Dedifferentiated amniotic fluid mesenchymal stem cell (primary cell): ENCODE data around the gene HOXA13.
A peak's percentile ranks its signal among the peaks of the same experiment; 100 is the strongest.

ENCODE experiments used
- DNase-seq: peaks from one replicate; pipeline ENCODE4 v3.0.0-alpha.2; 2016; ENCODE audit errors: extremely low spot score

HOXA13 gene

DNA sequence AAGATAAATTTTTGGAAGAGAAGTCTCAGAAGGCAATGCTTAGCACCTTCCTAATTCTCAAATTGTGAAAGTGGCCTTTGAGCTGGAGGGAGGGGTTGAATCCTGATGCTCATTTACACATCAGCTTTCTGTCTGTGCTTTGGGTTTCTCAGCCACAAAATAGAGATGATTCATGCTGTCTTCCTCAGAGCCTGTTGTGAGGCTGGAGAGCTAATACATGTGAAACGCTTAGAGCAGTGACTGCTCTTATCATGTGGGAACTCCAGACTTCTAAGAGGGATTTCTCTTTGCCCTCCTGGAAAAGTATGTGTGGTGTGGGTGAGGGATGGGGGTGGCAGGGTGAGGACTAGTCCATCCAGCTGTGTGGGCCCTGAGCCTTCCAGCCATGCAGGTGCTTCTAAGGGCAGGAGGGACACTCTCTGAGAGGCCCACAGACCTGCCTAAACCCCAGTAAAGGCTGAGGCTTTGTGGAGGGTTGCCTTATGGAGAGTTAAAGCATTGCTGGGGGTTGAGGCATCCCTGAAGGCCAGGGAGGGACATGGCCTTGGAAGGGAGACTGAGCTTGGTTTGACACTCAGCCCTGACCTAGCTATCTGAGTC, 37.9 kb upstream of the HOXA13 start:
- DNase-seq = no peak

DNA sequence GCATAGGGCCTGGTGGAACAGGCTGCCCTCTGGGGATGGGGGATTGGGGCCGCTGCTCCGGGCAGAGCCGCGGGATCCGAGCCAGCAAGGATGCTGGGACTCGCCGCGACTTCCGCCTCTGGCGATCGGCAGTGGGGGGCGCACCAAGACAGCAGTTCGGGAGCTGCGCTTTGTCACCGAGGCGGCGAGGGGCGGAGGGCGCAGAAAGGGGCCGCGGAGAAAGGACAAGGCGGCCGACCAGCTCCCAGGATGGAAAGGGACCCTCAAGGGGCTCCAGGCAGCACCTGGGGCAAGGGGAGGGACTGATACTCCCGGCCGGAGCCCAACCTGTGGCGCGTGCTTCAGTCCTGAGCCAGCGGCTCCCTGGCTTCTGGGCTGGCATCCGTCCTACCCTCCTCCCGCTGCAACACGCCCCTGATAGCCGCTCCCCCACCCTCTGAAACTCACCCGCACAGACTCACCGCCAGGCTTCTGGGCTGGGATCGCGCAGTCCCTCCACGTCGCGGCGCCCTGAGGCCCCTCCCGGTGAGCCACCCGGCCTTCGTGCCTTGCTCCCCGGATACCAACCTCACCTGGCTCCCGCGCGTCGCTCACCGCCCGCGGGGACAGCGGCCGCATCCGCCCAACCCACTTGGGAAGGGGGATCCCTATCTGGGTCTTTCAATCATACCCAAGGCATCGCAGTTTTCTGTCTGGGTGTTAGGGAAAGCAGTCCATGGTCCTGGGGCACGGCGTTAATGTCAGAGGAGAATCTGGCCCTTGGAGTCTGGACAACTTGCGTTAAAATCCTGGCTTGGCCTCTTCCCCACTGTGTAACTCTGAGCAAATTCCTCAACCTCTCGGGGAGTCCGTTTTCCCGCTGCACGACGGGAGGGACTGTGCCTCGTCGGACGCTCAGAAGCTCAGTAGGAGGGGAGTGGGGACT, 35.8 kb upstream of the HOXA13 start:
- no peak for DNase-seq

DNA sequence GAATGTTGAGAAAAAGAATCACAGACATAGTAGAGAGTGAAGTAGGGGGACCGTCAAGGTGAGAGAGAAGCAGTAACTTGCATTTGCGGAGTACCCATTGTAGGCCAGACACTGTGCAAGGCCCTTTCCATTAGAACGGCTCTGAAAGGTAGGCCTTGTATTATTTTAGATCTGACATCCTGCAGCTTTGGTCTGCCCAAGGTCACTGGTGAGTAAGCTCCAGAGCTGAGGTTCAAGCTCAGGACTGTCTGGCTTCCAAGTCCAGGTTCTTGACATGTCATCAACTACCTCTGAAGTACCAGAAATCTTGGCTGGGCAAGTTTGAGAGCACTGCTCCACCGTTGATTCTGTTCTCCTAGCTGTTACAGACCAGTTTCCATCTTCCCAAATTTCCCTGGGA, 29.6 kb upstream of the HOXA13 start:
- no peak for DNase-seq

DNA sequence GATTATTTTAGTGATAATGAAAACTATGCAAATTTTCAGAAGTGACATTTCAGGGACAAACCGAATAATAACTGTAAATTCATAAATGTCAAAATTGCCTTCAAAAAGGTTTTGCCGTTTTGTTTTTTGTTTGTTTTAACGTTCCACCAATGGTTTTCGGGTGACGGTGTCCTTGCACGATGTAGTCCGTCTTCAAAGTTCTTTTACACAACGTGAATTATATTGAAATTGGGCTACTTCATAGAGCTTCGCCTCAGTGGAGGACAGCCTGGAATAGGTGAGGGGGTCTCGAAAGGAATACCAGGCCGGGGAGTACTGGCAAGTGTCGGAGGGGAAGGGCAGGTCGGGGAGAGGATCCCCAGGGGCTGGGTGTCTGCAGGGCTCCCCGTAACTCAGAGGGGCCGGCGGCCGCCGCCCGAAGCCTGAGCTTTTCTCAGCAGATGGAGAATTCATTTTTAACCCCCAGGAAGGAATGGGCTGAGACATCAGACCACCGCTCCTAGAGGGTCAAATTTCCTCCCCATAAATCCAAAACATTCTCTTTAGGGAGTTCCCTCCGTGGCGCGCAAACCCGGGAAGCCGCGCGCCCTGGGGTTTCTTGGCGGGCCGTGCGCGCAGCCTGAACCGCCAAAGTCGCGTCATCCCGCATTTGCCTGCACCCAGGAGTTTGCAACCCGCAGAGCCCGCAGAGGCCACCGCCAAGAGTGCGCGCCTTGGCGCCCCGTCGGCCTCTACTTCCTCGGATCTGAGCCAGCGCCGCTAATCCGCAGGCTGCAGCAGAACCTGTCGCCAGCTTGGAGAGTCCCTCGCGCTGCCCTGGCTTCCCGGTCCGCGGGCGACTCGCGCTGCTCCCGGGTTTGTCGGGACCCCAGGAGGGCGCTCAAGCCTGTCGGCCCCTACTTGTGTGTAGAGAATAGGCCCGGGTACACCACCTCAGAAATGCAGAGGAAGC, 25.4 kb upstream of the HOXA13 start:
- DNase-seq = no peak

DNA sequence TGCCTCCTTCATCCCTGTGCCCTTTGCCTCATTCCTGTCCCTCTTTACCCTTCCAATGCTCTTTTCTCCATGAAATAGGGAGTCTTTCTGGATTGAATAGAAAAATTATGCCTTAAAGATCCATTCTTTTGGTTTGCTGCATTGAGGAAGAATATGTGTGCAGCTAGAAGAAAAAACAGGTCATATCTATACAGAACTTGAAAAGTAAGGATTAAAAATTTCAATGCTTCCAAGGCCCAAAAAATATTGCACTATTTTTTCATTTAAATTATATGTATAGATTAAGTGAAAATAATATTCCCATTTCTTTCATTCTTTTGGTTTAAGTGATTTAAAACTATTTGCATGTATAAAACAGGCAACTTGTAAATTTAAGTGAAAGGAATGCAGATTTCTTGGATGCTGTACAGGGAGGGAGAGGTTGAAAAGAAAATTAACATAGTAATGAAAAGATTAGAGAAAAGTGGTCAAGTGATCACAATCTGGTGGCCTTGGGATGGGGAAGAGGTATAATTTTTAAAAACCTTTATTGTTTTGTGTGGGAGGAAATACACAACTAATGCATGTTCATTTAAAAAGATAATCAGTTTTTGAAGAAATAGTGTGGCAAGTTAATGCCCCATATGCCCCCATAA, 24.2 kb upstream of the HOXA13 start:
- no peak for DNase-seq

DNA sequence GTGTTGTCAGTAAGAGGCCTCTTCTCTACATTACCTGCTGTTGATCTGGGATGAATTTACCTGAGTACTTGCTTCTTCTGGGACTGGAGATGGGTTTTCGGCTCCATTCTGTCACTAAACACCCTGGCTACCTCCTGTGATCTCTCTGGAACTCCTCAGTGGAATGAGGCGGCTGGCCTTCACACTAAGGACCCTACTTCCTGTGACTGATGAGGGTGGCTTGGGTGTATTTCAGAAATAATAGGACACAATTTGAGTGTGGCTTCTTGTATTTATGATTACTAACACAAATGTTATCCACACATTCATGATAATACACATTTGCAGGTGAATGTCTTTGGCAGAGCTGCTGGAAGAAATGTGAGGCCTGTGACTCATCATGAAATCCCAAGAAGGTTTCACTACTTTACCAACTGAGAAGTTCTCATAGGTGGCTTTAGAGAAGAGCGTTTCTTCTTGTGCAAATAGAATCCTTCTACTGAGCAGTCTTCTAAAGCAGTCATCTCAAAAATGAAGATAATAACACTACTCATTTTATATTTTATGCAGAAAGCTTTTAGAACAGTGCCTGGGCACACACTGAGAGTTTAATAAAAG, 21.4 kb upstream of the HOXA13 start:
- no peak for DNase-seq

DNA sequence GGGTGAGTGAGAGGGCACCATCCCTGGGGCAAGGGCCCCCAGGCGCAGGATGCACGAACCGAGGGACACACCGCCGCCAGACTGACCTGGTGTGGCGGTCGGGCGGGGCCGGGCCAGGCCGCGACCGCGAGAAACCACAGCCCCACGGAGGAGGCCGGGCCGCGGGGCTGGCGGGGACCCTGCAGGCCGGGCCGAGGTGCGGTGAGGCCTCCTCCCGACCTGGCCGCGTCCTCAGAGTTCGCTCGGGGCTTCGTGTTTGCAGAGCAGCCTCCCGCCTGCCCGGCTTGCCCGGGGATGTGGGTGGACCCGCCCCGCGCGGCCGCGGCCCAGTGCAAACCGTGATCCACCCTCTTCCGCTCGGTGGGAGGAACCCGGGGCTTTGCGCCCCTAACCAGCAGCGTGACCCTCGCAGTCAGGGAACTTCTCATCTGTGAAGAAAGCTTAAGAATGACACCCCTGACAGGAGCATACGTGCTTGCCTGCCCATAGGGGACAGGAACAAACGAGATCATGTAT, 20.6 kb upstream of the HOXA13 start:
- no peak for DNase-seq

DNA sequence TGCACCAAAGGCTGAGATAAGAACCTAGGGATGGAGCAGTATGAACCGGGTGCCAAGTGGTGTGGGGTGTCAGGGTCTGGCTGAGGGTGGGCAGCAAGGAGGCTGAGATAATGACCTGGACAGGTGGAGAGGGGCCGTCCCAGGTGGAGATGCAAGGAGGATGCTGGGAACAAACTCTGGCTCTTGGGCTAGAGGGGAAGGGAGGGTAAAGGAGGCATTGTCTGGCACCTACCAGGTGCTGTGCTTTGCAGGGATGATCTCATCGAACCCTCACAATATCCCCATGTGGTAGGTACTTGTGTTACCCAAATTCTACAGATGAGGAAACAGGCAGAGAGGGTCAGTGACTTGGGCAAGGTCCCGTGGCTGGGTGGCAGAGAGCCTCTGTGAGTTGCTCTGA, 19.9 kb upstream of the HOXA13 start:
- DNase-seq = no peak

DNA sequence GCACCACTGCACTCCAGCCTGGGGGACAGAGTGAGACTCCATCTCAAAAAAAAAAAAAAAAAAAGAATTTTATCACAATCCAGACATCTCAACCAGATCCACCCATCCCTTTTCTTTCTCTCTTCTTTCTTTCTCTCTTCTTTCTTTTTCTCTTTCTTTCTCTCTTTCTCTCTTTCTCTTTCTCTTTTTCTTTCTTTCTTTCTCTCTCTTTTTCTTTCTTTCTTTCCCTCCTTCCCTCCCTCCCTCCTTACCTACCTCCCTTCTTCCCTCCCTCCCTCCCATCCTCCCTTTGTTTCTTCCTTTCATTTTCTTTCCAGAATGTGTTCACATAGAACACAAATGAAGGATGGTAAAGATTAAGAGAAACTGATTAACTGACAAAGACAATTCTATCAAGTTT, 18.1 kb upstream of the HOXA13 start:
- DNase-seq = no peak

DNA sequence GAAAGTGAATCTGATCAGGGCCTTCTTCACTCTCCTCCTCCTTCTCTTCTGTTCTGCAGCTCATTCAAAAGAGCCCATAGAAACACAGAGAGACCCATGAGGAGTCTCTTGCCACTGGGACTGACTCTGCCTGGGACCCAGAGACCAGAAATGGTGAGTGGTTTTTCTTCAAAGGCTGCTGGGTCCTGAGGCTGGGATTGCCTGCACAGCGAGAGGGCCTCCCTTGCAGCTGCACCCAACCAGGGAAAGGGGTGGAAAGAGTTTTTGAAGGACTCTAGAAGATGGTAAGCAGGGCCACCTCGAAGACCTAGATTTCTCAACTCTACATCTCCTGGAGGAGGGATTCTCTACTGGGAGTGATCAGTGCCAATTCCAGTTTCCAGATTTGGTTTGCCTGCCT, 15.5 kb upstream of the HOXA13 start:
- no peak for DNase-seq

DNA sequence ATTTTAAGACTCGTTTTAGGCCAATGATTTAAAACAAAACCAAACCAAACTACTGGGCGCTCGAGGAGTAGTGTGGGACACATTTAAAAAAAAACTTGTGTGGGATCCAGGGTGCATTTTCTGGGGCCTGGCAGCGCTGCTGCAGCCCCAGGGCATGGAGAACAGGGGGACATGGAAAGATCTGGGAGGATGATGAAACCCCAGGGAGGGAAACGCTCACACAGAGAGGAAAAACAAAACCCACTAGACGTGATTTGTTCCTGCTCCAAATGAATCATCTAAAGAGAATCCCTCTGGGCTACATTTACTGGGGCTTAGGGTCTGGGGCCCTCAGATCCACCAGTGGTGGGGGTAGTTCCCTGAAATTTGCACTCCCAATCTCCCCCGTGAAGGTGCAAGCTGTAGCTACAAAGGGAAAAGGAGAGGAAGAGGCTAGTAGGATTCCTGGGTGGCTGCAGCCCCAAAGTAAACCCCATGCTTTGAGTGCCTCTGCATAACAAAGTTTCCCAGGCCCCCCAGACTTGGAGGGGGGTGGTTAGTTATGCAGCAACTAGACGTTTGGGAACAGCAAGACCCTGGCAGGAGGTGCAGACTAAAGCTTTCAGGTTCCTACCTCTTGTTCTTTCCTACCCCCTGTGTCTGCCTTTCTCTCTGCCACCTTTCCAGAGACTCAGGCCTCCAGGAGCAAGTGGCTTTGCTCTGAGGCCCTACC, 14.5 kb upstream of the HOXA13 start:
- DNase-seq = no peak

DNA sequence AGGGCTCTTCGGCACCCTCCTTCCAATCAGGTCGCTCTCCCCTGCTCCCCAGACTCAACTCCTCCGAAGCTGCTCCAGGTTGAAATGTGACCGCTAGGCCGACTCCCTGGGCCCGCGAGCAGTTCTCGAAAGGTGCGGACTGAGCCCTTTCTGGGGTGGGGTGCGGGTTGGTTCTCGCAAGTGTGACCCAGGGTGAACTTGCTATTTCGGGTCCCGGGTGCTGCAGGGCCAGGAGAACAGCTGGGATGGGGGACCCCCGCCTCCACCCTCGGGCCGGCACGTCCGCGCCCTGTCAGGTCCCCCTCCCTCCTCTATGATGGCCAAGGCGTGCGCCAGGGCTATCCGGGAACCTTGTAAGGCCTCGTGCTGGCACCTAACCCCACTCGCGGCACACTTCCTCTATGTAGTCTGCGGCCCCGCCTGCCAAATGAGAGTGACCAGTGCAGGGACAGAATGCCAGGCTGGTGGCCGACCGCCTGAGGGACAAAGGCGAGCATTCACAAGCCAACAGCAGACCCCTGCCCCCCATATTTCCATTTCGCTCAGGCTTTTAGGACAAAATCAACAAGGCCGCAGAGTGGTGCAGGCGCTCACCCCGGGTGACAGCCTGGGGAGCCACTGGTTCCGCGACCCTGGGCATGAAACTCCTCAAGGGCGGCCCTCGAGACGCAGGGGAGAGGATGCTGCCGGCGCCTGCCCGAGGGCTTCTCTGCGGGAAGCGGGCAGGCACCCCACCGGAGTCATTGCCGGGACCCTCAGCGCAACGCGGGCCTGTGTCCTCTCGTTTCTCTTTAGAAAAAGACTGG, 13.7 kb upstream of the HOXA13 start:
- no peak for DNase-seq

DNA sequence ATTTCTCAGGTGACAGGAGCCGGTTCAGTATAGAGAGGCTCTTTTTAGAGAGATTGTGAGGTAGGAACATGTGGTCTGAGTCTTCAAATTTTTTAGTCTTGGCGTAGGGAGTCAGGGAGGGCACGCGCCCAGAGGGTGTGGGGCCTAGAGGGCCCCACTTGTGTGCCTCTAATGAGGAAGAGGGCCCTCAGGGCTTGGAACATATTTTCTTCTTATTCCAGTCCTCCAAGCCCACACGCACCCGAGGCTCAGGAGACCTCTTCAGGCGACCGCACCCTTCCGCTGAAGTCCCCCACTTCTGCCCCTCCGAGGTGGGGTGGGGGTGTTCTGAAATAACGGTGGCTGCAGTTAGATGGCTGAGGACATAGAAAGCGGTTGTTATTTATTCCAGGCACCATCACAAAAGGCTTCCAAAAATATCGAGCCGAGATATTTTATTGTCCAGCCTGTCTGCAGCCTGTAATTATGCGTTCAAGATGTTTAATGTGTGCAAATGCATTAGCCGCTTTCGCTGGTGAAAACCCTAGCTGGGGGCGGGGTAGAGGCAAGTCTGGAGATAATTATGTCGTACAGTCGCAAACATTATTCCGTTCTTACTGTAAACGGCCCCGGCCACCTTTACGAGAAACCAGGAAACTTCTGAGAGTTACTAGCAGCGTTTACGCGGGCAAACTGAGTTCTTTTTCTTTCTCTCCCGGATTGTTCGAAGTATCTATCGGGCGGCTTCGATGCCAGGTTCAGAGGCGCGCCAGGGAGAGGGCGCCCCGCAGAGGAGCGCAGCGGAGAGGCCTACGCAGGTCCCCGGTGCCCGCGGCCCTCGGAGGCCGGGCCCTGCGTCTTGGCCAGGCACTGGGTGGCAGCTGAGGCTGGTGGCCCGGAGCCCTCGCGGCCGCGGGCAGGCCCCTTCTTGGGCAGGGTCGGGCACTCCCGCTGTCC, 12.9 kb upstream of the HOXA13 start:
- no peak for DNase-seq

DNA sequence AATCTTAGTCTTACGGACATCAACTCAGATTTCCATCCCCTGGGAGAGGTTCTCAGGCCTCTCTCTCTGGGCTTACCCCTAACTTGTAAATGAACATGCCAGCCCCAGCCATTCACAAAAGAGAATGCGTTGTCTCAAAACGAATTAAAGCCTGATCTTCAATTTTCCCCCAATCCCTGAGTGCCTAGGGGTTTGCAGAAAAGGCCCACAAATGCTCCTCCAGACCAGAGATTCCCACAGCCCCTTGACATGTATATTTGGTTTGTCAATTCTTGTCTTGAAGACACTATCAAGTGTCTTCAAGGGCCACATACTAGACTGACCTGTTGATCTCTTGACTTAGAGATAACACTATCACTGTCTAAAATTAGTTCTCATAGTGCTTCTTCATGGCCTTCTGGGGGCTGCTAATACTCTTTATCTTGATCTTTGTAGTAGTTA, 11.9 kb upstream of the HOXA13 start:
- no peak for DNase-seq

DNA sequence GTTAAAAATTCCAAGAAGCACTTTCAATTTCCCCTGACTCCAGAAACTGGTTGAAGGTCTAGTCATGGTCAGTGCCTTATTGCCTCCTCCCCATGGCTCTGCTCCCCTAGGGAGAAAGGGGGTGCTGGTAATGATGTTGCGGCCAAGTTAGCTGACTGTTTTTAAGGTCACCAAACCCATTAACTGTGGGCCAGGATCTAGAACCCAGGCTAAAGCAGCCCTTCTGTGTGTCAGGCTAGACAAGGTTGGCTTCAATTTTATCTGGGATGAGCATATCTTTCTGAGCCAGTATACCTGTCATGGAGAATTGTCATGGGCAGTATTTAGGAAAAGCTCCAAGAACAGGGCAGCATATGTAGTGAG, 11.2 kb upstream of the HOXA13 start:
- DNase-seq = no peak

DNA sequence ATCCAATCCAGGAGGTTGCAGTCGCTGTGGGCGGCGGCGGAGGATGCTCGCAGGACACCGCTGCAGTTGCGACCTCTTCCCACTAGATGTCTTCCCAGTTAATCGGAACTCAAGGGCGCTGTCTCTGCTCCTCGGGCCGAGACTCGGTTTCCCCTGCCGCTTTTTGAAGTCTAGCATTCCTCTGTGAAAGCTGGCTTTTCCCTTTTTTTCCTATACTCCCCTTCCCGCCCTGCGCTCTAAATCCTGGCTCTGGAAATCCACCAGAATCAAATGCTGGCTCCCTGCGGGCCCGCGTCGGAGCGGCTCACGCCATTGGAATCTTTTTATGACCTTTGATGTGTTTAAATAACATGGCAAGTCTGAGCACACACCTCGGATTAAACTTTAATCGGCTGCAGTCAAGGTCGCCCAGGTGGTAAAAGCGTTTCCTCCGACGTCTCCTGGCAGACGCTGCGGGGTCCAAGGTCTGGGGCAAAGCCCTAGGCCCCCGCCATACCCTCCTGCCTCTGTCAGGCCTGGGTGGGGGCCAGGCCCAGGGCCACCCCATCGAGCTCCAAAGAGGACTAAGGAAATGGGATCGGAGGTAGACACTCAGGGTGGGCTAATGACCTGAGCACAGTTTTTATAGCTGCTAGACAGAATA, 10.7 kb upstream of the HOXA13 start:
- peak; percentile 23 for DNase-seq

DNA sequence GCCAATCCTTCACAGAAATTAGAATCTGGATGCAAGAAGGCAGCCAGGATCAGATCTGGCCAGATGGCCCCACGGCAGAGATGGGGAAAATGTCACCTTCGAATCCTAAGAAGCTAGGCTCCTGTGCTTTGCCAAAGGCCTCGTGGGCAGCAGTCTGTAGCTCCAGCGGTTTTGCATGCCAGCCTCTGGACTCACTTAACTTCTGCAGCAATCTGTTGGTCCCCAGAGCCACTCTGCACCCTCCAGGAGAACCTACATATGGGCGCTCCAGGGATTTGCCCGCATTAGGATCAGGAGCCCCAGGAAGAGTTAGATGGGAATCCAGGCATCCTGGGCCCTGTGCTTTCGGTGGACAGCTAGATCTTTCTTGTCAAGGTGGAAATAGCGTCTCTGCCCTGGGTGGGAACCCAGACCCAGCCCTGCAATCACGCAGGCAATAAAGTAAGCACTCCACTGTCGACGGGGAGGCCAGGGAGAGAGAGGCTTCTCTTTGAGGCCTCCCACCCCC, 10.1 kb upstream of the HOXA13 start:
- DNase-seq = no peak

DNA sequence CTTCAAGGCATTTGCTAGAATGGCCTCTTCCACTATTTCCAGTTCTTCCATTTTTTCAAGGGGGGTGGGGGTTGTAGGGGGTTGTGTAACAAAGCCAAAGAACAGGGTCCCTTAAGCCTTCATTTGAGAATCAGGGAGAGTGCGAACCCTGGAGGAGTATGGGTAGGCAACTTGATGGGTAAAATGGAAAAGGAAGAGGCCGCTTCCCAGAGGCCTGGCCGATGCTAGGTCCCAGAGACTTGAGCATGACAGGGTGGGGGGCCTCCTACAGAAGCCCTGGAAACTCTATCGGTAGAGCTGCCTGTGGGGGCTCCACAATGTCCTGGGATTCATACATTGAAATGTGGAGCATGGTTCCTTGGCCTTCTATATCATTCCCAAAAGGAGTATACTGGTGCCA, 9.1 kb upstream of the HOXA13 start:
- no peak for DNase-seq
